Measurements from ENCODE around the gene MT2A.
"Not testable (repeated sequence)": the region's sequence is repeated elsewhere in the genome, so short reads cannot be mapped to it uniquely, and the experiment has no call there.

MT2A gene

GRCh38 chr16:56623184-56623583, 14.8 kb downstream of the MT2A start:
- DNase-seq = not testable (repeated sequence)

- DNase-seq = no peak
Observed at GRCh38 chr16:56623637-56624036, 15.3 kb downstream of the MT2A start.

DNA sequence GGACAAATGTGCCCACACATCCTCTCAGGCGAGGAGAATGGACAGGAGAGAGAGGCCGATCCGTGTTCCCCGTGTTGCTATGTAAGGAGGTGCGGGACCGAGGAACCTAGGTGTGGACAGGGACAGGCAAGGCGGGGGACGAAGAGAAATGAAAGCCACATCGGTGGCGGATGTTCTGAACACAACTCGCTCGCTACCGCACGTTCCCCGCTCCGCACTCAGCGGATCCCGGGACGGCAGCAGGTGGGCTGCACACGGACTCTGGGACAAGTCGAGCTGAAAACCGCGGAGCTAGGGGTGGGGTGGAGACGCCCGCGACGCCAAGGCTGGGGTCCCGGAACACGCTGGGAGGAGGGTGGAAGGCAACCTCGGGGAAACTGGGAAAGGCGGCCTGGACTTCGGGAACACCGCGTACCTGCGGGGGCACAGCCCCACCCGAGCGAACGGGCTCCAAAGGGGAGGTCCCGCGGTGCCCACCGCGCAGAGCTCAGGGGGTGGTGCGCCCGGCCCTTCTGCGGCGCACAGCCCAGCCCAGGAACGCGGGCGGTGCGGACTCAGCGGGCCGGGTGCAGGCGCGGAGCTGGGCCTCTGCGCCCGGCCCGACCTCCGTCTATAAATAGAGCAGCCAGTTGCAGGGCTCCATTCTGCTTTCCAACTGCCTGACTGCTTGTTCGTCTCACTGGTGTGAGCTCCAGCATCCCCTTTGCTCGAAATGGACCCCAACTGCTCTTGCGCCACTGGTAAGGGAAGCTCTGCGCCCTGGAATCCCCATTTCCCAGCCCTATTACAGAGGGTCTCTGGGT, 17.0 kb downstream of the MT2A start, which contains the start of gene MT1E:
Gene MT1E, plus strand, starts transcription at position 642 of the 803 bp plus-strand sequence. Its CDS starts 71 bp downstream, at position 713.
- DNase-seq = peak; percentile 87

GRCh38 chr16:56625943-56626654, 17.7 kb downstream of the MT2A start:
- peak; percentile 57 for DNase-seq

- DNase-seq = no peak
Observed at GRCh38 chr16:56626685-56627084, 18.3 kb downstream of the MT2A start.

- DNase-seq = no peak
Observed at GRCh38 chr16:56628486-56629350, 20.3 kb downstream of the MT2A start.

DNA sequence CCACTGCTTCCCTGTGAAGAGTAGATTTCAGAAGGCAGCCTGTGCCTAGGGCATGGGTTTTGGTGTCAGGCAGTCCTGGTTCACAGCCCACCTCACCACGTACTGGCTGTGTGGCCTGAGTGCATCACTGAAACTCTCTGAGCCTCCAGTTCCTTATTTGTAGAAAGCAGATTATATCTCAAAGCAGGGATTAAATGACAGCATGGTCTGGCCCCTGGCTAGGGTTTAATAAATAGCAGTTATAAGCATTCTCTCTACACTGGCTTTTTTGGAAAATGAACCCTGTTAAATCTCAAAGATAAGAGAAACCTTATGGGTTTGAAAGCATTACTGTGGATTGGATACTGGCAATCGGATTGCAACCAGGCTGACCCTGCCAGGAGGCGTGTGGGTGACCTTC, 21.1 kb downstream of the MT2A start:
- no peak for DNase-seq

DNA sequence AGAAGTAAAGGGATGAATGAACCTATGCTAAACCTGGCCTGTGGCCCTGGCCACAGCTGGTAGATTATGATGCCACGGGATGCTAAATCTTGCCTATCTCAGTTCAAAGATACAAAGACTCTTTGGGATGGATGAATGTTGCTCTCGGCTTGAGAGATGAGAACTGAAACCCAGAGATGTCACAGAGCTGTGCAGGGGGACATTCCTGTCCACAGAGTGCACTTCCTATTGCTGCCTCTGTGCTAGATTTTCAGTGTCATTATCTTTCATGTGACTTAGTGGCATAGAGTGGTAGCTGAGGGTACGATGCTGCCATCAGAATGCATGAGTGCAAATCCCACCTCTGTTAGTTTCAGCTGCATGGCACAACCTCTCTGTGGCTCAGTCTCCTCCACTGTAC, 21.8 kb downstream of the MT2A start:
- peak; percentile 61 for DNase-seq

DNA sequence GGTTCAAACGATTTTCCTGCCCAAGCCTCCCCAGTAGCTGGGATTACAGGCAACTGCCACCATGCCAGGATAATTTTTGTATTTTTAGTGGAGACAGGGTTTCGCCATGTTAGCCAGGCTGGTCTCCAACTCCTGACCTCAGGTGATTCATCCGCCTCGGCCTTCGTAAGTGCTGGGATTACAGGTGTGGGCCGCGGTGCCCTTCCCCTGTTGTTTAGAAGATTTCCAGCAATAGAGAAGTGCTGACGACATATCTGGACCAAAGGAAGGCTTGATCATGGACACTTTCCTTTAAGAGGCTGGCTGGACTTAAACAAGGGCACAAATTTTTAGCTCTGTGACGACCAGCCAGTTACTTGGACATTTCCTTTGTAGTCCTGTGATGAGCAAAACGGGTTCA, 22.8 kb downstream of the MT2A start:
- no peak for DNase-seq

DNA sequence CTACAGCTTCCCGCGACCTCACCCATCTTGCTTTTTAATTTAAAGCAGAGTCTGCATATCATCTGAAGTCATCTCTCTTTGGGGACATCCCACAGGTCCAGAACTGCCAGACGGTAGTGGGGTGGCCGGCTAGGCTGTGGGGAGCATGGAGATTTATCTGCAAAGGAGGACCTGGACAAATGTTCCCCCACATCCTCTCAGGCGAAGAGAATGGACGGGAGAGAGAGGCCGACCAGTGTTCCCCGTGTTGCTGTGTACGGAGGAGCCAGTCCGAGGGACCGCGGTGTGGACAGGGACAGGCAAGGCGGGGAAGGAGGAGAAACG, 23.4 kb downstream of the MT2A start:
- no peak for DNase-seq

- peak; percentile 43 for DNase-seq
Observed at GRCh38 chr16:56632156-56632847, 23.9 kb downstream of the MT2A start, which contains the start of gene MT1M. Gene MT1M (plus strand): TSS chr16:56632659. CDS start chr16:56632732, 73 bp downstream.

DNA sequence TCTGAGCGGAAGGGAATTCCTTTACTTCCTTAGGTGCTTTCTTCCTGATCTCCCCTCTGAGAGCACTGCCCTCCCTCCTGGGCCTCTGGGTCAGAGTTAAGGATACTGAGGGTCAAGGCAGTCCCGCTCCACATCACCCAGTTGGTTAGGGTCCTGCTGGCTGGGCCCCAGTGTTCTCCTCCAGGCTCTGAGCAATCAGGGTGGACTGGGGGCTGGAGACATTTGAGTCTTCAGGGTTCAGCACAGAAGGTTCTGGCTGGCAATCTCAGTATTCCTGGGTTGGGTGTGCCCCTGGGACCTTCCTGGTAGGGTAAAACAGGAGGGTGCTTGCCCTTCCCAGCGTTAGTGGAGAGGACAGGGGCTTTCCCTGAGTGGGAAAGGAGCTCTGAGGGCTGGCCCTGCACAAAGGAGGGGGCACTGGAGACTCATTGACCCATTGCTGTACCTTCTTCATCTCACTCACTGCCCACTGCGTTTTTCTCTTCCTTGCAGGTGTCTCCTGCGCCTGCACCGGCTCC, 24.5 kb downstream of the MT2A start:
- no peak for DNase-seq

DNA sequence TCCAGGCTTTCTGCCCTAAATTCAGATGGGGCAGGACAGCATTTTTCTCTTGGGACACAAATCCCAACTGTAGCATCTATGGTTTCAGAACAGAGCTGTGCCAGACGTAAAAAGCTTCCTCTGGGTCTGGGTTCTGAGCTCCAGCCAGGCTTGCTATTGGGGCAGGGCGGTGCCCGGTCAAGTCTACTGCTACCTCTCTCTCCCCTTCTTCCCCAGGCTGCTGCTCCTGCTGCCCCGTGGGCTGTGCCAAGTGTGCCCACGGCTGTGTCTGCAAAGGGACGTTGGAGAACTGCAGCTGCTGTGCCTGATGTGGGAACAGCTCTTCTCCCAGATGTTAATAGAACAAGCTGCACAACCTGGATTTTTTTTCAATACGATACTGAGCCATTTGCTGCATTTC, 25.2 kb downstream of the MT2A start:
- DNase-seq = no peak

- DNase-seq = no peak
Observed at GRCh38 chr16:56634715-56635440, 26.5 kb downstream of the MT2A start.

- DNase-seq = no peak
Observed at GRCh38 chr16:56635441-56635967, 27.1 kb downstream of the MT2A start.

GRCh38 chr16:56636616-56637413, 28.4 kb downstream of the MT2A start:
- DNase-seq = no peak

DNA sequence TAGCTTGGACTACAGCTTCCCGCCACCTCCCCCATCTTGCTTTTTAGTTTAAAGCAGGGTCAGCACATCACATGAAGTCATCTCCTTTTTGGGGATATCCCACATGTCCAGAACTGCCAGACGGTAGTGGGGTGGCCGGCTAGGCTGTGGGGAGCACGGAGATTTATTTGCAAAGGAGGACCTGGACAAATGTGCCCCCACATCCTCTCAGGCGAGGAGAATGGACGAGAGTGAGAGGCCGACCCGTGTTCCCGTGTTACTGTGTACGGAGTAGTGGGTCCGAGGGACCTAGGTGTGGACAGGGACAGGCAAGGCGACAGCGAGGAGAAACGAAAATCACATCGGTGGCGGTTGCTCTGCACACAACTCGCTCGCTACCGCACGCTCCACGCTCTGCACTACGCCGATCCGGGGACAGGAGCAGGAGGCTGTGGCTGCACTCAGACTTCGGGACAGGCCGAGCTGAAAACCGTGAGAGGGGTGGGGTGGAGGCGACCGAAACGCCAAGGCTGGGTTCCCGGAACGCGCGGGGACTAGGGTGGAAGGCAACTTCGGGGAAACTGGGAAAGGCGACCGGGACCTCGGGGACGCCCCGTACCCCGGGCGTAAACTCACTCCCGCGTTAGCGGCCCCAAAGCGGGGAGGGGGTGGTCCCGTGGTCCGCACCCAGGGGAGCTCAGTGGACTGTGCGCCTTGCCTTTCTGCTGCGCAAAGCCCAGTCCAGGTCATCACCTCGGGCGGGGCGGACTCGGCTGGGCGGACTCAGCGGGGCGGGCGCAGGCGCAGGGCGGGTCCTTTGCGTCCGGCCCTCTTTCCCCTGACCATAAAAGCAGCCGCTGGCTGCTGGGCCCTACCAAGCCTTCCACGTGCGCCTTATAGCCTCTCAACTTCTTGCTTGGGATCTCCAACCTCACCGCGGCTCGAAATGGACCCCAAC, 29.7 kb downstream of the MT2A start, which contains the start of gene MT1A:
Gene MT1A, plus strand, starts transcription at position 853 of the 937 bp plus-strand sequence. Its CDS starts 73 bp downstream, at position 926.
- peak; percentile 73 for DNase-seq

GRCh38 chr16:56639045-56639444, 30.7 kb downstream of the MT2A start:
- no peak for DNase-seq

- DNase-seq = no peak
Observed at GRCh38 chr16:56640076-56640475, 31.7 kb downstream of the MT2A start.
